8988T (cell line): ENCODE results near the gene GGNBP2.

ENCODE experiments used
- DNase-seq: peaks from one replicate; pipeline ENCODE4 v3.0.0; 2011

Gene GGNBP2

GRCh38 chr17:36566081-36566480 is 21.4 kb downstream of the GGNBP2 start:
- DNase-seq, result no peak

- no peak for DNase-seq
Measured at GRCh38 chr17:36575028-36575427, 30.3 kb downstream of the GGNBP2 start.

DNA sequence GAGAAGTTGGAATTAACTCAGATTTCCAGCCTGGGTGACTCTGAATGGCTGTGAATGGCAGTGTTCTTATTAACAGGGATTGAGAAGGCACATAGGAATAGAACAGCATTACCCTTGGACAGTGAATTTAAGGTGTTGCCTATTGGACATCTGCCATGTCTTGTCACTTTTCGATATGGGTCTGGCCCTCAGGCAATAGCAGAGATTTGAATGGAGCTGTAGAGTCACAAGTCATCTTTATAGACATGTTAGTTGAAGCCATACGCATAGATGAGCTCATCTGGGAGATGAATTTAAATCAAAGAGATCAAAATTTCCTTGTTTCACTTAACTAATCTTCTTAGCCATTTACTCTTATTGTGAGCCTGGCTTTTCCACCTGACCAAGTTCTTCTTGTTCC is 32.1 kb downstream of the GGNBP2 start:
- no peak for DNase-seq

- no peak for DNase-seq
Measured at GRCh38 chr17:36578671-36579070, 34.0 kb downstream of the GGNBP2 start.

- no peak for DNase-seq
Measured at GRCh38 chr17:36583787-36584186, 39.1 kb downstream of the GGNBP2 start.

GRCh38 chr17:36586138-36586537 is 41.4 kb downstream of the GGNBP2 start:
- no peak for DNase-seq

- DNase-seq, result no peak
Measured at GRCh38 chr17:36590082-36590481, 45.4 kb downstream of the GGNBP2 start.

DNA sequence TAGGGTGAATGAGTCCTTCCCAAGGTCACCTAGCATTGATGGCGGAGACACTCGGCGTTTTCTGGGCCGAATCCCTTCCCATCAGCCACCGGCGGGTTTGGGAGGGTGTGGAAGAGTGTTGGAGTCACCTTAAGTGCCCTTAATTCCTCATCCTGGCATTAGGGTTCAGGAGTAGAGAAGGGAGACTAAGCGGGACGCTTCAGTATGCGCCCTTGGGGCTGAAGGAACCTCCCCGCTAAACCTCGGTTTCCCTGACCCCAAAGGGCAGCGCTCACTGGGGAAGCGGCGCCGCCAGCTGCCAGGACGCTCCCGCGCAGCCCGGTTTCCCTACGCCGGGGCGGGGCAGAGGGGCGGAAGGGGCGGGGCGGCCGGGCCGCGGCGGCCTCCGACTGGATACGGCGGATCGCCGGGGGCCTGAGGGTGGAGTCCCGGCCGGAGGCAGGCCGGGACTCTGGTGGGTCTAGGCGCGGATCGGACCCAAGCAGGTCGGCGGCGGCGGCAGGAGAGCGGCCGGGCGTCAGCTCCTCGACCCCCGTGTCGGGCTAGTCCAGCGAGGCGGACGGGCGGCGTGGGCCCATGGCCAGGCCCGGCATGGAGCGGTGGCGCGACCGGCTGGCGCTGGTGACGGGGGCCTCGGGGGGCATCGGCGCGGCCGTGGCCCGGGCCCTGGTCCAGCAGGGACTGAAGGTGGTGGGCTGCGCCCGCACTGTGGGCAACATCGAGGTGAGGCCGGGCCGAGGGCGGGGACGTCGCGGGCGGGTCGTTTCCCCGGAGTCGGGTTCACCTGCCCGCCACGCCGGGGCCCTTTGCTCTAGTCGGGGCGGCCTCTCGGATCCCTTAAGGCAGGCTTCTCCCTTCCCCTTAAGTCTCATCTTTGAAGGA is 47.0 kb downstream of the GGNBP2 start, which contains the start of gene DHRS11:
DHRS11 (plus strand) TSS at position 446 of the 882 bp plus-strand sequence; CDS start at position 577, 131 bp downstream.
- DNase-seq, result peak; percentile 86

GRCh38 chr17:36592316-36592715 is 47.6 kb downstream of the GGNBP2 start:
- no peak for DNase-seq

DNA sequence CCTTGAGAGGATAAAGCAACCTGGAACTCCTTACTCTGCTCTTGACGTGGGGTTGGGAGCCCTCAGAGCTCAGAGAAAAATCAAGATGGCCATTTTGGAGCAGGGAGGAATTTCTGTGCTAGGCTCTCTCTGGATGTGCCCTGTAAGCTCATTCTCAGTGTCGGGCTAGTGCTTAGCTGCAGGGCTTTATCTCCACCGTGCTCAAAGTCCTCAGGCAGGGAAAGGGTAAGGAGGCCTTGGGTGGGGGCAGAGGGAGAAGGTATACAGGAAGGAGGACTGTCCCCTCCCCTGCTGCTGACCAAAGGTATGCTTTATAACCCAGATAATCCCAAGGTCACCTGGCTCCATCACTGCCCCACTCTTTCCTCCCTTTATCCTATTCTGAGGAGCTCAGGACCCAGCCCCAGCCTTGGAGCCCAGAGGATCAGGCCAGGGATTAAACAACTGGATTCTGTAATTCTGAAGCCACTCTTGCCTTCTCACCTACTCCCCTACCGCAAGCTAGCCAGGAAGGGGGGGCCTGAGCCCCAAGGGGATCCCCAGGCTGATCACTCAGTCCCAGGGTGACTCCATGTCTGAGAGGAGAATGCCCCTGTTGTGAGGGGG is 48.1 kb downstream of the GGNBP2 start:
- DNase-seq, result no peak

DNA sequence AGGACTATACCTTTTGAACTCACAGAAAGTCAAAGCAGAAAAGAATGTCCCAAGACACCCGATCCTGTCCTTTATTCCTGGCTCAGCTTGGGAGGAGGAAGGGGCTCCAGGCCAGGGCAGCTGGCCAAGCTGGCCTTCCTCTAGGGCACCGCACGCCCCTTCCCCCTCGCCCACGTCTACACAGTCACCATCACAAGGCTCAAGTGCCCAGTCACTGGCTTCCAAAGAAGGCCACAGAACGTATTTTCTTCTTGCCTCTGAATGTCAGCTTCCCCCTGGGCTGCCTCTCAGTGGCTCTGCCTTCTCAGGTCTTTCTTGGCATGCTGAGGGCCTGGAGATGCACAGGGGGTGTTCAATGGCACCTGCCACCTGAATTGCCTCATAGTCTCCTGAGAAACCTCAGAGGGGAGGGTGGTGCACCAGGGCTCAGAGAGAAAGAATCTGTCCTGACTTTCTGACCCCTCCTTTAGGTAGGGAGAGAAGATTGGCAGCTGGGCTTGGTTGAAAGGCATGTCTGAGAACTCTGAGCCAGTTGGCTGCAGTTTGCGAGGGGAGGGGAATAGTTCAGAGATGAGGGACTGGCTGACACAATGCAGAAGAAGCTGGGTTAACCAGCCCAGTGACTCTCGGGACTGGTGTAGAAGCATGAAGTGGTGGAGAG is 49.1 kb downstream of the GGNBP2 start:
- no peak for DNase-seq

- no peak for DNase-seq
Measured at GRCh38 chr17:36594626-36595401, 50.1 kb downstream of the GGNBP2 start.

- DNase-seq, result no peak
Measured at GRCh38 chr17:36597226-36597625, 52.5 kb downstream of the GGNBP2 start.

- DNase-seq, result no peak
Measured at GRCh38 chr17:36597866-36598777, 53.4 kb downstream of the GGNBP2 start.

- DNase-seq, result no peak
Measured at GRCh38 chr17:36598951-36599401, 54.3 kb downstream of the GGNBP2 start.

- DNase-seq, result no peak
Measured at GRCh38 chr17:36599546-36600250, 55.0 kb downstream of the GGNBP2 start.

- DNase-seq, result no peak
Measured at GRCh38 chr17:36600465-36600864, 55.7 kb downstream of the GGNBP2 start.

DNA sequence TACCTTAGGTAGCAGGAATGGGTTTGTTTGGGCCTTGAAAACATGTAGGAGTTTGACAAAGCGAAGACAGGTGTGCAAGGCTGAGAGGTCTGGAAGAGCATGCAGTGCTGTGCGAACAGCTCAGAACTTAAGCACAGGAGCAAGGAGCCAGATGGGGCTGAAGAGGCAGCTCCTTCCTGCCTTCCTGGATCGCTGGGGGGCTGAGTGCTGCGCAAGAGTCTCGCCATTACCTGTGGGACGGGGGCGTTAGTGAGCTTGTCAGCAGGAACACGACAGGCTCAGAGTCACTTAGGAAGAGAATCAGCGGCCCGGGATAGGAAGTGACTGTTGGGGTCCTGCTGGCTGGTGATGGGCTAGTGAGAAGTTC is 56.2 kb downstream of the GGNBP2 start:
- DNase-seq, result no peak

DNA sequence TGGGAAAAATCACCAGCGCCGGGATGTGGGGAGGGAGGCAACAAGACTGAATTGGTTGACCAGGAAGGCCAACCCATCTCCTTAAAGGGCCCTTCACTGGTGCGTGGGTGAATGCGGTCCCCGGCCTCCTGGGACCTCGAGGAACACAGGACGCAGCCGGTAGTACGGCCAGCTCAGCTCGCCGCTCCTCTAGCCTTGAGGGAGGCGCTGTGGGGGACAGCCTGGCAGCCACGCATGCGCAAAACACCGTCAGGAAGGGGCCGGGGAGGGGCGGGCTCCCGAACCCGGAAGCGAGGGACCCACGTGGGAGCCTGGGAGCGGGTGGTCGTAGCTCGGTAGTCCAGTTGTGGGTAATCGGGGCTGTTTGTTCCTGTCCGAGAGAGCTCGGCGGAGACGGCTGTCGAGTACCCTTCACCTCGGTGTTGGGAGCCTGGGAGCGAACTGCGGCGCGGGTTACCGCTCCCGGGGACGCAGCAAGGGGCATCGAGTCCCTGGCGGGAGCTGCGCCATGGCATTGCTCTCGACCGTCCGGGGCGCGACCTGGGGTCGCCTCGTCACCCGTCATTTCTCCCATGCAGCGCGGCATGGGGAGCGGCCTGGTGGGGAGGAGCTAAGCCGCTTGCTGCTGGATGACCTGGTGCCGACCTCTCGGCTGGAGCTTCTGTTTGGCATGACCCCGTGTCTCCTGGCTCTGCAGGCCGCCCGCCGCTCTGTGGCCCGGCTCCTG is 56.7 kb downstream of the GGNBP2 start, which contains the start of gene MRM1:
MRM1 (plus strand) TSS at position 281 of the 727 bp plus-strand sequence; CDS start at position 509, 228 bp downstream.
- peak; percentile 61 for DNase-seq
